Neural progenitor cell (in vitro differentiated cells): ENCODE measurements around the gene THRB. TPM values are rescaled to one million over a fixed set of nuclear protein-coding genes. Genes with fewer than 3 reads are reported as not detected.

Experiments
- DNase-seq: peaks from one replicate; pipeline ENCODE4 v3.0.0-alpha.2; 2016; ENCODE audit warnings: low spot score
- H2AFZ ChIP-seq: fragments of 200-600 bp; sonication (generic); replicated peaks from 2 replicates; pipeline ENCODE4 v1.6.1; 2016; ENCODE audit warnings: antibody characterized with exemption
- H3F3A ChIP-seq: fragments of 200-600 bp; sonication (generic); 2 replicates; pipeline ENCODE4 v1.6.1; 2016; ENCODE audit warnings: antibody characterized with exemption, low read depth
- H3K27ac ChIP-seq: fragments of 200-600 bp; sonication (generic); 2 replicates; pipeline ENCODE4 v1.5.1; 2016; ENCODE audit warnings: mild to moderate bottlenecking
- H3K27me3 ChIP-seq: fragments of 200-600 bp; sonication (generic); 2 replicates; pipeline ENCODE4 v1.6.1; 2016; ENCODE audit warnings: mild to moderate bottlenecking, moderate library complexity
- H3K36me3 ChIP-seq: fragments of 200-600 bp; sonication (generic); 2 replicates; pipeline ENCODE4 v1.5.1; 2016
- H3K4me1 ChIP-seq: fragments of 200-600 bp; sonication (generic); 2 replicates; pipeline ENCODE4 v1.6.1; 2016; ENCODE audit warnings: mixed run types
- H3K4me2 ChIP-seq: fragments of 200-600 bp; sonication (generic); 2 replicates; pipeline ENCODE4 v1.6.1; 2016
- H3K4me3 ChIP-seq: fragments of 200-600 bp; sonication (generic); 2 replicates; pipeline ENCODE4 v1.5.1; 2016
- H3K79me2 ChIP-seq: fragments of 200-600 bp; sonication (generic); 2 replicates; pipeline ENCODE4 v1.6.1; 2016; ENCODE audit warnings: low read depth
- H3K9ac ChIP-seq: fragments of 200-600 bp; sonication (generic); 2 replicates; pipeline ENCODE4 v1.6.1; 2016
- H3K9me3 ChIP-seq: fragments of 200-600 bp; sonication (generic); 2 replicates; pipeline ENCODE4 v1.5.1; 2016; ENCODE audit warnings: low read depth
- H4K20me1 ChIP-seq: fragments of 200-600 bp; sonication (generic); 2 replicates; pipeline ENCODE4 v1.6.1; 2016; ENCODE audit warnings: low read depth
- H3K27ac Mint-ChIP-seq: 3 replicates; pipeline ENCODE4 v1.8.0; 2021; ENCODE audit warnings: mixed read lengths
- H3K27me3 Mint-ChIP-seq: 2 replicates; pipeline ENCODE4 v1.8.0; 2022; ENCODE audit warnings: low read depth, mild to moderate bottlenecking, inconsistent platforms, moderate library complexity, mixed read lengths; ENCODE audit not compliant: insufficient read depth
- H3K36me3 Mint-ChIP-seq: 3 replicates; pipeline ENCODE4 v1.8.0; 2021; ENCODE audit warnings: mixed read lengths
- H3K4me1 Mint-ChIP-seq: 3 replicates; pipeline ENCODE4 v1.8.0; 2021; ENCODE audit warnings: mixed read lengths
- H3K4me3 Mint-ChIP-seq: 3 replicates; pipeline ENCODE4 v1.8.0; 2021; ENCODE audit warnings: mild to moderate bottlenecking, moderate library complexity, mixed read lengths
- H3K9me3 Mint-ChIP-seq: 3 replicates; pipeline ENCODE4 v1.8.0; 2020; ENCODE audit warnings: mixed read lengths
- EZH2 ChIP-seq: fragments of 200-600 bp; sonication (generic); IDR thresholded peaks from 2 replicates; pipeline ENCODE4 v1.6.1; 2017; ENCODE audit warnings: antibody characterized with exemption, mild to moderate bottlenecking, moderate library complexity
- EZH2phosphoT487 ChIP-seq: fragments of 200-600 bp; sonication (generic); IDR thresholded peaks from 2 replicates; pipeline ENCODE4 v1.6.1; 2017; ENCODE audit warnings: antibody characterized with exemption
- total RNA-seq: library from RNA; depleted of rRNA; stranded (reverse); fragments of >200 nt; gene quantifications from 2 replicates; pipeline ENCODE4 v1.2.3, GENCODE V29; 2015; ENCODE audit warnings: low replicate concordance
- TF ChIP-seq, protein P1 (sequence below): fragments of 200-600 bp; sonication (generic); IDR thresholded peaks from 2 replicates; pipeline ENCODE4 v1.5.1; 2017; ENCODE audit warnings: antibody characterized with exemption, mild to moderate bottlenecking

THRB gene
- total RNA-seq, 1 donor from 2014 or later: 1.2 TPM

DNA sequence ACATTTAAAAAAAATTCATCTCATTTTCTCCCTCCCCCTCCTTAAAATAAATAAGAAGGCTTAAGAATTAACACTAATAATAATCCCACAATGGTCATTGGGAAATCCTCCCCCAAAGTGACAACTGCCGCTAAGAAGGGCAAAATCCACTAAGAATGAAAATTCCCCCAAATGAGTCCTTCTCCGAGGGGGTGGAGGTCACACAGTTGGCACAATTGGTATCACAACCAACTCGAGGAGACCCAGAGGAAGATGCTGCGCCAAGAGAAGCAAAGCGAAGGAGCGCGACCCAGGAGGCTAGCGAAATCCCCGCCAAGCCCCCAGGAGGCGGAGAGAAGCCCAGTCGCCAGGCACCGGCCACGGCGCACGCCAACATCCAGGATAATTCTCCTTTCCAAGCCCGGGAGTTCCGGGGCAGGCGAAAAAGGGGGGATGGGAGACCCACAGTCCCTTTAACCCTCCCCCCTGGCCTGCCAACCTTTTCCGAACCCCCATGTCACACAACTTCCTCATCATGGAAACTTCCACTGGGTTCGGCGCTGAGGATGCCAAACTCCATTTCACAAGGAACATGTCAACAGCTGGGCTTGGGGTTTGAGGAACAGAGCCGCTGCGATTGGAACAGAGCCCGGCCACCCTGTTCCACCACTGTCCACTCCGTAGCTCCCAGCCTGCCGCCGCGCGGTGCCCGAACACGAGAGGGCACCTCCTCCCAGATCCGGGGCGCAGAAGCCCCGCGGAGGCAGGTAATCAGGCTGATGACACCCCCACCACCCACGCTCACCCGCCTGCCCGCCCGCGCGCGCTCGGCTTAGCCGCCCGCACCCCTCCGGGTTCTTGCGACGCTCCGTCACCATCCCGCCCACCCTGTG is 668 bp downstream of the THRB start:
- no peaks in the 10 kb centered on the region for H3K36me3 Mint-ChIP-seq
- no peaks in the 10 kb centered on the region for H3K4me1 ChIP-seq
- H3F3A ChIP-seq: peaks cover 24% of the 10 kb centered on the region
- H3K4me1 Mint-ChIP-seq: peaks cover 3% of the 10 kb centered on the region
- no peaks in the 10 kb centered on the region for H3K36me3 ChIP-seq
- H3K4me3 ChIP-seq: peak overlapping the region; percentile 73
- no peaks in the 10 kb centered on the region for H3K9me3 Mint-ChIP-seq
- peak overlapping the region; percentile 97 for H3K4me2 ChIP-seq
- H2AFZ ChIP-seq: peak overlapping the region; percentile 98
- no peaks in the 10 kb centered on the region for H4K20me1 ChIP-seq
- no peak overlapping the region for H3K27ac ChIP-seq
- no peak overlapping the region for H3K9ac ChIP-seq
- H3K9me3 ChIP-seq: no peaks in the 10 kb centered on the region
- peaks cover 41% of the 10 kb centered on the region for H3K27me3 Mint-ChIP-seq
- H3K27ac Mint-ChIP-seq: no peak overlapping the region
- no peaks in the 10 kb centered on the region for H3K79me2 ChIP-seq
- H3K4me3 Mint-ChIP-seq: peak overlapping the region; percentile 92
- H3K27me3 ChIP-seq: peaks cover 53% of the 10 kb centered on the region
- TF ChIP-seq EZH2 (no peak), EZH2phosphoT487 (peak; percentile 50)
- TF ChIP-seq, protein P1, sequence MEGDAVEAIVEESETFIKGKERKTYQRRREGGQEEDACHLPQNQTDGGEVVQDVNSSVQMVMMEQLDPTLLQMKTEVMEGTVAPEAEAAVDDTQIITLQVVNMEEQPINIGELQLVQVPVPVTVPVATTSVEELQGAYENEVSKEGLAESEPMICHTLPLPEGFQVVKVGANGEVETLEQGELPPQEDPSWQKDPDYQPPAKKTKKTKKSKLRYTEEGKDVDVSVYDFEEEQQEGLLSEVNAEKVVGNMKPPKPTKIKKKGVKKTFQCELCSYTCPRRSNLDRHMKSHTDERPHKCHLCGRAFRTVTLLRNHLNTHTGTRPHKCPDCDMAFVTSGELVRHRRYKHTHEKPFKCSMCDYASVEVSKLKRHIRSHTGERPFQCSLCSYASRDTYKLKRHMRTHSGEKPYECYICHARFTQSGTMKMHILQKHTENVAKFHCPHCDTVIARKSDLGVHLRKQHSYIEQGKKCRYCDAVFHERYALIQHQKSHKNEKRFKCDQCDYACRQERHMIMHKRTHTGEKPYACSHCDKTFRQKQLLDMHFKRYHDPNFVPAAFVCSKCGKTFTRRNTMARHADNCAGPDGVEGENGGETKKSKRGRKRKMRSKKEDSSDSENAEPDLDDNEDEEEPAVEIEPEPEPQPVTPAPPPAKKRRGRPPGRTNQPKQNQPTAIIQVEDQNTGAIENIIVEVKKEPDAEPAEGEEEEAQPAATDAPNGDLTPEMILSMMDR: no peak
- peak; percentile 53 for DNase-seq

DNA sequence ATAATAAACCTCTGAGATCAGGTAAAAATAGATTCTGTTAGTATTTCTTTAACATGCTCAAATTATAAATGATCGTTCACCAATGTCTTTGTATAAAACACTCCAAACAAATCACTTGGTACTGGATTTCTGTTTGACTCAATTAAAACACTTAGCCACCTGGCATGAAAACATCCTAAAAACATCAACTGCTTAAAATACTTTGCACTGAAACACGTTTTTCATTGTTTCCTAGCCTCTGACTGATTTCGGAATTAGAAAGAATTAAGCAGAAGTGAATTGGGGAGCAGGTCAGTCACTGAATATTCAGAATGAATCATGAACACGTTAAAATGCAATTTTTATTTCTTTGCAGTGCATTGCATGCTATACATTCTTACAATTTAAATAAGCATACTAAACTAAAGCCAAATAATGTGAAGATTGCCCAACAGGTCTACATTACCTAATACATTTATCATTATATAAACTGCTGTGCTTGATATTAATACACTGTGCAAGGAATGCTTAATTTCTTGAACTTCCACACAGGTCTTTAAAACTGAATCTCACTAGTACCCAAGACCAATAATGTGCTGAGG is 1.6 kb downstream of the THRB start:
- H3K9ac ChIP-seq: no peak overlapping the region
- no peak overlapping the region for H2AFZ ChIP-seq
- H3K9me3 ChIP-seq: no peaks in the 10 kb centered on the region
- H3K4me3 ChIP-seq: peak overlapping the region; percentile 73
- H3K27ac ChIP-seq: no peak overlapping the region
- H3K4me2 ChIP-seq: peak overlapping the region; percentile 97
- TF ChIP-seq EZH2 (no peak), EZH2phosphoT487 (no peak)
- TF ChIP-seq, protein P1: no peak
- no peaks in the 10 kb centered on the region for H3K9me3 Mint-ChIP-seq
- no peaks in the 10 kb centered on the region for H3K36me3 ChIP-seq
- no peak overlapping the region for H3K27ac Mint-ChIP-seq
- H3K36me3 Mint-ChIP-seq: no peaks in the 10 kb centered on the region
- H3K27me3 Mint-ChIP-seq: peaks cover 41% of the 10 kb centered on the region
- no peaks in the 10 kb centered on the region for H4K20me1 ChIP-seq
- no peak for DNase-seq
- H3K4me1 ChIP-seq: no peaks in the 10 kb centered on the region
- H3K27me3 ChIP-seq: peaks cover 53% of the 10 kb centered on the region
- H3F3A ChIP-seq: peaks cover 24% of the 10 kb centered on the region
- no peaks in the 10 kb centered on the region for H3K79me2 ChIP-seq
- peaks cover 3% of the 10 kb centered on the region for H3K4me1 Mint-ChIP-seq
- peak overlapping the region; percentile 92 for H3K4me3 Mint-ChIP-seq

DNA sequence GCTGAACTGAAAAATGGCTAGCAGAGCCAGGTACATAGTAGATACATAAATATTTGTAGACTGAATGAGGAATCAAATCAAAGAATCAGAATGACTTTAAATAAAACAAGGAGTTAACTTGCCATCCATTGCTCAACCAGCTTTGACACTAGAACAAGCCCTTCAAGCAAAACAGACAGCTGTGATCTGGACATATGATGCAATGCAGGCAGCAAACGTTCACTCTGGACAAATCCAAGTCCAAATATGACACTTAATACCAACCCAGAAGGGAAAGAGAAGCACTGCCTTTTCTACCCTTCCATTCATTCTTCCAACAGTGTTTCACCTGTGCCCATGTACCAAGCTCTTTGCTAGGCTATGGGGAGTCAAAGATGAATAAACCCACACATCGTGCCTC is 4.5 kb downstream of the THRB start:
- H3K27ac ChIP-seq: no peak overlapping the region
- no peaks in the 10 kb centered on the region for H3K4me1 ChIP-seq
- TF ChIP-seq, protein P1: no peak
- no peak for TF ChIP-seq EZH2
- TF ChIP-seq EZH2phosphoT487: no peak
- no peak overlapping the region for H3K9ac ChIP-seq
- no peak overlapping the region for H3K27ac Mint-ChIP-seq
- H3K4me1 Mint-ChIP-seq: peaks cover 3% of the 10 kb centered on the region
- H3F3A ChIP-seq: peaks cover 15% of the 10 kb centered on the region
- H3K36me3 Mint-ChIP-seq: no peaks in the 10 kb centered on the region
- H2AFZ ChIP-seq: no peak overlapping the region
- H3K27me3 ChIP-seq: peaks cover 39% of the 10 kb centered on the region
- H3K79me2 ChIP-seq: no peaks in the 10 kb centered on the region
- H3K9me3 Mint-ChIP-seq: no peaks in the 10 kb centered on the region
- H4K20me1 ChIP-seq: no peaks in the 10 kb centered on the region
- no peak for DNase-seq
- H3K36me3 ChIP-seq: no peaks in the 10 kb centered on the region
- no peak overlapping the region for H3K4me3 ChIP-seq
- no peak overlapping the region for H3K4me3 Mint-ChIP-seq
- peaks cover 28% of the 10 kb centered on the region for H3K27me3 Mint-ChIP-seq
- no peak overlapping the region for H3K4me2 ChIP-seq
- H3K9me3 ChIP-seq: no peaks in the 10 kb centered on the region
